ENCODE measurements around the gene RNU7-1.

The RNU7-1 gene

GRCh38 chr12:6909421-6910145 is 34.0 kb upstream of the RNU7-1 start:
- DNase-seq (ENCODE audit: insufficient read length) (no peak), FAIRE-seq (no peak)
- TF ChIP-seq POLR2A (IDR thresholded peaks at IDR 0.05; ENCODE audit: low read depth, low read length) (no peak), POLR2AphosphoS5 (IDR thresholded peaks at IDR 0.05; ENCODE audit: low read depth, low read length) (no peak), TAF1 (IDR thresholded peaks at IDR 0.05; ENCODE audit: borderline replicate concordance, low read depth, low read length) (no peak)

DNA sequence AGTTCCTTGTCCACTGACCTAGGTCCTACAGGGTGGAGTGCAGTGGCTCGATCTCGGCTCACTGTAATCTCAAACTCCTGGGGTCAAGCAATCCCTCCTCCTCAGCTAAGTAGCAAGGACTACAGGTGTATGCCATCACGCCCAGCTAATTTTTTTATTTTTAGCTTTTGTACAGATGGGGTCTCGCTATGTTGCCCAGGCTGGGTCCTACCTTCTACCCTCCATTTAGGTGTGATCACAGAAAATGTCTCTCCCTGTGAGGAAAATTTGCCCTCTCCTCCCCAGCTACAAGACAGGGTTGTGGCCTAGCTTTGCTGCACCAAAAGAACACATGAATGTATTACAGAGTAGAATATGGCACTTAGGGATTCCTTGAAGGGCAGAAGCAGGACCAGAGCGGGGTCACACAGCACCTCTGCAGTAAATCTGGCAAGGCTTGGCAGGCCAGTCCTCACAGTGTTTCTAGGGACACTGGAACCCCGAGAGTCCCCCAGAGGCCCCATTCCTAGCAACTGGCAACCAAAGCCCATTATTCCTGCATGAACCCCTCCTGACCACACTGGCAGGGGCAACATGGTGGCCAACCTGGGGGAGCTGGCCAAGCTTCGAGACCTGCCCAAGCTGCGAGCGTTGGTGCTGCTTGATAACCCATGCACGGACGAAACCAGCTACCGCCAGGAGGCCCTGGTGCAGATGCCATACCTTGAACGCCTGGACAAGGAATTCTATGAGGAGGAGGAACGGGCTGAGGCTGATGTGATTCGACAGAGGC is 31.3 kb upstream of the RNU7-1 start:
- TF ChIP-seq POLR2AphosphoS5 (IDR thresholded peaks at IDR 0.05; ENCODE audit: low read depth, low read length) (no peak), TAF1 (IDR thresholded peaks at IDR 0.05; ENCODE audit: borderline replicate concordance, low read depth, low read length) (no peak), POLR2A (IDR thresholded peaks at IDR 0.05; ENCODE audit: low read depth, low read length) (no peak)
- DNase-seq (ENCODE audit: insufficient read length) (no peak), FAIRE-seq (no peak)

DNA sequence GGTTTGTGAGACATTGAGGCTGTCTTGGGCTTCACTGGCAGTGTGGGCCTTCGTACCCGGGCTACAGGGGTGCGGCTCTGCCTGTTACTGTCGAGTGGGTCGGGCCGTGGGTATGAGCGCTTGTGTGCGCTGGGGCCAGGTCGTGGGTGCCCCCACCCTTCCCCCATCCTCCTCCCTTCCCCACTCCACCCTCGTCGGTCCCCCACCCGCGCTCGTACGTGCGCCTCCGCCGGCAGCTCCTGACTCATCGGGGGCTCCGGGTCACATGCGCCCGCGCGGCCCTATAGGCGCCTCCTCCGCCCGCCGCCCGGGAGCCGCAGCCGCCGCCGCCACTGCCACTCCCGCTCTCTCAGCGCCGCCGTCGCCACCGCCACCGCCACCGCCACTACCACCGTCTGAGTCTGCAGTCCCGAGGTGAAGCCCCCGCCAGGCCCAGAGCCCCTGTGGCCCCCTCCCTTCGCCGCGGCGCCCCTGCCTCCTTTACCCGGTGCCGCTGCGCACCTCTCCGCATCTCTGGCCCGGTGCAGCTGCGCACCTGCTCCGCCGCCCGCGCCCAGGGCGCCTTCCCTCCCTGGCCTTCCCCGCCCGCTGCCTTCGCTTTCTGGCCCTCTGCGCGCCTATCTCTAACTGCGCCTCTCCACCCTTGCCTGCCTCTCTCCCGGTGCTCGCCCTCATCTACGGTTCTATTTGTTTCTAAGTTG is 29.2 kb upstream of the RNU7-1 start, which contains the start of gene ENO2:
ENO2 (plus strand) TSS at position 335 of the 701 bp plus-strand sequence. CDS start 1,253 bp downstream, outside the sequence.
- DNase-seq (ENCODE audit: insufficient read length): peak; percentile 89
- TF ChIP-seq TAF1 (IDR thresholded peaks at IDR 0.05; ENCODE audit: borderline replicate concordance, low read depth, low read length): no peak
- TF ChIP-seq POLR2AphosphoS5 (IDR thresholded peaks at IDR 0.05; ENCODE audit: low read depth, low read length): no peak
- no peak for TF ChIP-seq POLR2A (IDR thresholded peaks at IDR 0.05; ENCODE audit: low read depth, low read length)
- FAIRE-seq: peak; percentile 92

- DNase-seq (ENCODE audit: insufficient read length): no peak
- no peak for FAIRE-seq
- TF ChIP-seq POLR2AphosphoS5 (IDR thresholded peaks at IDR 0.05; ENCODE audit: low read depth, low read length): no peak
- no peak for TF ChIP-seq TAF1 (IDR thresholded peaks at IDR 0.05; ENCODE audit: borderline replicate concordance, low read depth, low read length)
- no peak for TF ChIP-seq POLR2A (IDR thresholded peaks at IDR 0.05; ENCODE audit: low read depth, low read length)
These were observed 28.4 kb upstream of the RNU7-1 start for GRCh38 chr12:6914947-6915788.

GRCh38 chr12:6915789-6916285 is 27.8 kb upstream of the RNU7-1 start:
- DNase-seq (ENCODE audit: insufficient read length): no peak
- TF ChIP-seq POLR2AphosphoS5 (IDR thresholded peaks at IDR 0.05; ENCODE audit: low read depth, low read length): no peak
- no peak for FAIRE-seq

GRCh38 chr12:6916426-6917200 is 27.0 kb upstream of the RNU7-1 start:
- FAIRE-seq (no peak), DNase-seq (ENCODE audit: insufficient read length) (no peak)

GRCh38 chr12:6917491-6918231 is 26.0 kb upstream of the RNU7-1 start:
- TF ChIP-seq POLR2AphosphoS5 (IDR thresholded peaks at IDR 0.05; ENCODE audit: low read depth, low read length) (no peak), POLR2A (IDR thresholded peaks at IDR 0.05; ENCODE audit: low read depth, low read length) (no peak), TAF1 (IDR thresholded peaks at IDR 0.05; ENCODE audit: borderline replicate concordance, low read depth, low read length) (no peak)
- DNase-seq (ENCODE audit: insufficient read length) (no peak), FAIRE-seq (no peak)

More at GRCh38 chr12:6916426-6917200, 27.0 kb upstream of the RNU7-1 start:
- TF ChIP-seq POLR2AphosphoS5 (IDR thresholded peaks at IDR 0.05; ENCODE audit: low read depth, low read length): no peak

- DNase-seq (ENCODE audit: insufficient read length) (no peak), FAIRE-seq (no peak)
- TF ChIP-seq POLR2AphosphoS5 (IDR thresholded peaks at IDR 0.05; ENCODE audit: low read depth, low read length) (no peak), TAF1 (IDR thresholded peaks at IDR 0.05; ENCODE audit: borderline replicate concordance, low read depth, low read length) (no peak), POLR2A (IDR thresholded peaks at IDR 0.05; ENCODE audit: low read depth, low read length) (no peak)
These were observed 24.0 kb upstream of the RNU7-1 start for GRCh38 chr12:6919588-6919987.

DNA sequence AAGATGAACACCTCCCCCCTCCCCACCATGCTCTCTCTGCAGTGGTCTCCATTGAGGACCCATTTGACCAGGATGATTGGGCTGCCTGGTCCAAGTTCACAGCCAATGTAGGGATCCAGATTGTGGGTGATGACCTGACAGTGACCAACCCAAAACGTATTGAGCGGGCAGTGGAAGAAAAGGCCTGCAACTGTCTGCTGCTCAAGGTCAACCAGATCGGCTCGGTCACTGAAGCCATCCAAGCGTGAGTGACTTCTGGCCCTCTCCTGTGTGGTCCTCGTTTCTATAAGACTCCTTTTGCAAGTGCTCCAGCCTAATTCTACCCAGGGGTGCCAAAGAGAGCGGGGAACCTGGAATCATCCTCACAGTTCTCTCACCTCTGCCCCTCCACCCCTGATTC is 22.1 kb upstream of the RNU7-1 start:
- FAIRE-seq: no peak
- no peak for DNase-seq (ENCODE audit: insufficient read length)
- TF ChIP-seq POLR2A (IDR thresholded peaks at IDR 0.05; ENCODE audit: low read depth, low read length): no peak
- no peak; the same call in 1 of the 2 replicates for TF ChIP-seq POLR2AphosphoS5 (IDR thresholded peaks at IDR 0.05; ENCODE audit: low read depth, low read length)
- no peak for TF ChIP-seq TAF1 (IDR thresholded peaks at IDR 0.05; ENCODE audit: borderline replicate concordance, low read depth, low read length)
